GM10266 (cell line): Measurements from ENCODE around the gene ZBTB39.

ENCODE experiments used
- DNase-seq: peaks from one replicate; pipeline ENCODE4 v3.0.0; 2012; ENCODE audit errors: extremely low spot score
- TF ChIP-seq, protein P1 (sequence below): IDR thresholded peaks from 2 replicates; pipeline ENCODE4 v1.5.1; 2012; ENCODE audit warnings: mild to moderate bottlenecking, low read depth; ENCODE audit not compliant: control insufficient read depth, insufficient read depth; ENCODE audit errors: missing control alignments

The ZBTB39 gene

DNA sequence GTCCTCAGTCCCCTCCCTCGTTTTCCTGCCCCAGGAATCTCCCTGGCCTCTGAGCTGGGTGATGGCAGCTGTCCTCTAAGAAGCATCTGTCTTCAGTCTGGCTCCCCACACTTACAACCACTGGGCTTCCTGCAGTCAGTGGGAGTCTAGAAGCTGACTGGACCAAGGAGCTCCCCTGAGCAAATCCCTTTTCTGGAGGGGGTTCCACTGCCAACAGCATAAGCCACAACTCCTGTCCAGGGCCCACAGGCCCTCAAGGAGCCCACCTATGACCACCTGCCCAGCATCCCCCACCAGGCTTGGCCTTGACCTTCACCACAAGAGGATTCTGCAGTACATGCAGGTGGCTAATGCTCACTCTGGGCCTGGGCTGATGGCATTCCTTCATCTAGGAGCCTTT is 53.0 kb downstream of the ZBTB39 start:
- TF ChIP-seq, protein P1, sequence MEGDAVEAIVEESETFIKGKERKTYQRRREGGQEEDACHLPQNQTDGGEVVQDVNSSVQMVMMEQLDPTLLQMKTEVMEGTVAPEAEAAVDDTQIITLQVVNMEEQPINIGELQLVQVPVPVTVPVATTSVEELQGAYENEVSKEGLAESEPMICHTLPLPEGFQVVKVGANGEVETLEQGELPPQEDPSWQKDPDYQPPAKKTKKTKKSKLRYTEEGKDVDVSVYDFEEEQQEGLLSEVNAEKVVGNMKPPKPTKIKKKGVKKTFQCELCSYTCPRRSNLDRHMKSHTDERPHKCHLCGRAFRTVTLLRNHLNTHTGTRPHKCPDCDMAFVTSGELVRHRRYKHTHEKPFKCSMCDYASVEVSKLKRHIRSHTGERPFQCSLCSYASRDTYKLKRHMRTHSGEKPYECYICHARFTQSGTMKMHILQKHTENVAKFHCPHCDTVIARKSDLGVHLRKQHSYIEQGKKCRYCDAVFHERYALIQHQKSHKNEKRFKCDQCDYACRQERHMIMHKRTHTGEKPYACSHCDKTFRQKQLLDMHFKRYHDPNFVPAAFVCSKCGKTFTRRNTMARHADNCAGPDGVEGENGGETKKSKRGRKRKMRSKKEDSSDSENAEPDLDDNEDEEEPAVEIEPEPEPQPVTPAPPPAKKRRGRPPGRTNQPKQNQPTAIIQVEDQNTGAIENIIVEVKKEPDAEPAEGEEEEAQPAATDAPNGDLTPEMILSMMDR: no peak
- peak; percentile 3 for DNase-seq

DNA sequence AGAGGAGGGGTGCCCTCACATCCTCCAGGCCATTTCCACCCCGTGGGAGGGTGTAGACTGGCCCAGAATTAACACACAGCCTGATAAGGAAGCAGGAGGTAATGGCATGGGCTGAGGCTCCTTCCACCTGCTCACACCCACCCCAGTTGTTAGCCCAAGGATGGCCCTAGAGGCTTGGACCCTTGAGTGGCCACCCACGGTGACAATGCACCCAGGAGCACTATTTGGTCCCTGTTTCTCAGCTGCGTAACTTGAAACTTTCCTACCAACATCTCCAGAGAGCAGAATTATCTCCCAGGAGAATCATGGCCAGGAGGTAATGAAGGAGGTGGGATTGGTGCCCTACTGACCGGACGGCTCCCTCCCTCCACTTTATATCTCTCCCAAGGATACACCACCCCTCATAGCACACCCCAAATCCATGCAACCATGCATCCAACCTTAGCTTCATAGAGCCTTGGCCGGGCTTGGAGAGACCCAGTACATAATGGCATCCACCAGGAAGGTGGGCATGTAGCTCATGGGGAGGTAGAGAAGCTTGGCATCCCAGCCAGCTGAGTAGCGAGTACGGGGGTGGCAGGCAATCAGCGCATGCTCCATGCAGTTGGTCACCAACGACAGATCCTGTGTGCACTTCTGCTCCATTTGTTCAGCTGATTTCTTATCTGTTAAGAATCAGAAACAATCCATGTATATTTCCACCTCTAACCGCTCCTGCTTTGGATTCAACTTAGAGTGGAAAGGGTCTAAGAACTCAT is 54.6 kb downstream of the ZBTB39 start:
- TF ChIP-seq, protein P1: no peak
- no peak for DNase-seq

DNA sequence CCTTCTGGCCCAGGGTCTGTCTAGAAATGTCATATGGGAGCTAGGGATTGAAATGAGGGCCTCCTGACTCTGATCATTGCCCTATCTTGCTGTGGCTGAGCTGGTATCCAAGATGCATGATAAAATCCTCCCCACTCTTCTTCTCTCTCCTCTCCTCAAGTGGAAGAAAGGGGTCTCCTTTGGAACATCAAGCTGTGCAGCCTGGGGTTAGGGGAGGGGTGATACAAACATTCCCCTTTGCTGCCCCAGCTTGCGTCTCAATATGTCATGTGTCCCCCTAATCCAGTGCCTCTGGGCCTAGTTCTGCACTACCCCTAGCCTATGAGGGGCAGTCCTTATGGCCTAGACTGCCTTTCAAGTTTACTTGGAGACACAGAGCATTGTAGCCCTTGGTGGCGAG is 57.5 kb downstream of the ZBTB39 start:
- TF ChIP-seq, protein P1: no peak
- DNase-seq: no peak
